Measurements from ENCODE around the gene GPSM1.

DNA sequence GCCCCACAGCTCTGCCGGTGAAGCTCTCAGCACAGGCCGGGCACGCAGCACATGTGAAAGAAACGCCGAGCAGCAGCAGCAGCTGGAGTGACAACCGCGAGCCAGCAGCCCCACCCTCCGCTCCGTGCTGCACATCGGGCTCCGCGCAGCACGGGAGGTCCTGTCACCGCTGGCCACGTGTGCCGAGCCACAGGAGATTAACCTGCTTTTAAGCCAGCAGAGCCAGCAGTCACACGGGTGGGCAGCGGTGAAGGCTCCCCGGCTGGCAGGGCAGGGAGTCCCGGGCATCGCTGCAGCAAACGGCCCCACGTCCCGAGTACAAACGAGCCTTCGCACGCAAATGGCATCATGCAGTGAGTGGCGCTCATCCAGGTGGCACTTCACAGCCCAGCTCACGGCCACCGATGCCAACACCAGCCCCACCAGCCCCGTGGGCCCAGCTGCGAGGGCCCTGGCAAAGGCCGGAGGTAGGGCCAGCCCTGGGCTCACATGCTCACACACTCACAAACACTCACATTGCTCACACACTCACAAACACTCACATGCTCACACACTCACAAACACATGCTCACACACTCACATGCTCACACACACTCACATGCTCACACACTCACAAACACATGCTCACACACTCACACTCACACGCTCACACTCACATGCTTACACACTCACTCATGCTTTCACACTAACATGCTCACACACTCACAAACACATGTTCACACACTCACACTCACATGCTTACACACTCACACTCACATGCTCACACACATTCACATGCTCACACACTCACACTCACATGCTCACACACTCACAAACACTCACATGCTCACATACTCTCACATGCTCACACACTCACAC is 34.5 kb upstream of the GPSM1 start:
- TF ChIP-seq CTCF (IDR thresholded peaks at IDR 0.05; ENCODE audit: borderline replicate concordance, extremely low read depth, low read length, poor library complexity, severe bottlenecking) (no peak), EZH2 (IDR thresholded peaks at IDR 0.05; ENCODE audit: borderline replicate concordance, low read depth, low read length, severe bottlenecking) (no peak)

Measured in DND-41 (cell line).